Measurements from ENCODE around the gene SLC35D2. TPM values are rescaled to one million over a fixed set of nuclear protein-coding genes. Genes with fewer than 3 reads are reported as not detected.

SLC35D2 gene
- polyA plus RNA-seq, 4 donors, result 57.2 to 92.7 (median 80.6) TPM

- no peak for FAIRE-seq
- DNase-seq, result no peak
- no peaks in the 10 kb centered on the region for H3K9me3 ChIP-seq (ENCODE audit: control insufficient read depth in 2 of 2, insufficient read depth in 1 of 2, low read depth in 1 of 2, low read length in 1 of 2)
Observed at GRCh38 chr9:96392263-96392662, 8.8 kb upstream of the SLC35D2 start.

GRCh38 chr9:96391021-96391765, 7.7 kb upstream of the SLC35D2 start:
- H3K36me3 ChIP-seq (ENCODE audit: control insufficient read depth in 3 of 3, insufficient read depth in 2 of 3, low read depth in 1 of 3, low read length in 3 of 3), result peaks cover 2 to 7% (median 2%) of the 10 kb centered on the region in 3 donors
- peaks cover 0 to 28% (median 3%) of the 10 kb centered on the region in 3 donors for H3K4me1 ChIP-seq (ENCODE audit: control insufficient read depth in 3 of 3, insufficient read depth in 2 of 3, low read depth in 1 of 3, low read length in 2 of 3)
- no peak overlapping the region for H3K4me3 ChIP-seq (ENCODE audit: low read depth in 1 of 3, low read length in 3 of 3)
- FAIRE-seq, result no peak
- WGBS, 3 donors, result 5 to 39% (median 25%) methylated on average over 5 of the region's 5 CpGs
- peak; percentile 94 for DNase-seq
- peak overlapping the region; percentile 85 to 96 (median 91) for H3K27ac ChIP-seq (ENCODE audit: low read depth in 1 of 3, low read length in 2 of 3)
- H3K27me3 ChIP-seq (ENCODE audit: control insufficient read depth in 3 of 3, insufficient read depth in 3 of 3, low read length in 3 of 3), result no peaks in the 10 kb centered on the region
- no peaks in the 10 kb centered on the region for H3K9me3 ChIP-seq (ENCODE audit: control insufficient read depth in 2 of 2, insufficient read depth in 1 of 2, low read depth in 1 of 2, low read length in 1 of 2)

More at GRCh38 chr9:96392263-96392662, 8.8 kb upstream of the SLC35D2 start:
- no peak overlapping the region for H3K4me3 ChIP-seq (ENCODE audit: low read depth in 1 of 3, low read length in 3 of 3)
- no peaks in the 10 kb centered on the region for H3K27me3 ChIP-seq (ENCODE audit: control insufficient read depth in 3 of 3, insufficient read depth in 3 of 3, low read length in 3 of 3)
- peak overlapping the region; percentile 18 to 96 (median 60) for H3K27ac ChIP-seq (ENCODE audit: low read depth in 1 of 3, low read length in 2 of 3)
- WGBS, 3 donors, result 95 to 96% (median 95%) methylated on average over 12 of the region's 12 CpGs
- H3K4me1 ChIP-seq (ENCODE audit: control insufficient read depth in 3 of 3, insufficient read depth in 2 of 3, low read depth in 1 of 3, low read length in 2 of 3), result peaks cover 0 to 28% (median 3%) of the 10 kb centered on the region in 3 donors
- H3K36me3 ChIP-seq (ENCODE audit: control insufficient read depth in 3 of 3, insufficient read depth in 2 of 3, low read depth in 1 of 3, low read length in 3 of 3), result peaks cover 2 to 7% (median 2%) of the 10 kb centered on the region in 3 donors

GRCh38 chr9:96388144-96388543, 4.6 kb upstream of the SLC35D2 start:
- Histone ChIP-seq H3K4me1 (ENCODE audit: control insufficient read depth in 3 of 3, insufficient read depth in 2 of 3, low read depth in 1 of 3, low read length in 2 of 3) (peaks cover 0 to 43% (median 5%) of the 10 kb centered on the region in 3 donors), H3K27ac (ENCODE audit: low read depth in 1 of 3, low read length in 2 of 3) (no peak overlapping the region), H3K4me3 (ENCODE audit: low read depth in 1 of 3, low read length in 3 of 3) (no peak overlapping the region), H3K36me3 (ENCODE audit: control insufficient read depth in 3 of 3, insufficient read depth in 2 of 3, low read depth in 1 of 3, low read length in 3 of 3) (peaks cover 2 to 7% (median 2%) of the 10 kb centered on the region in 3 donors), H3K9me3 (ENCODE audit: control insufficient read depth in 2 of 2, insufficient read depth in 1 of 2, low read depth in 1 of 2, low read length in 1 of 2) (no peaks in the 10 kb centered on the region), H3K27me3 (ENCODE audit: control insufficient read depth in 3 of 3, insufficient read depth in 3 of 3, low read length in 3 of 3) (no peaks in the 10 kb centered on the region)
- WGBS, 3 donors, result 96 to 98% (median 97%) methylated on average over 11 of the region's 11 CpGs
- DNase-seq (no peak), FAIRE-seq (no peak)

GRCh38 chr9:96386157-96386556, 2.6 kb upstream of the SLC35D2 start:
- DNase-seq (no peak), FAIRE-seq (no peak)
- Histone ChIP-seq H3K36me3 (ENCODE audit: control insufficient read depth in 3 of 3, insufficient read depth in 2 of 3, low read depth in 1 of 3, low read length in 3 of 3) (peaks cover 2% of the 10 kb centered on the region in 3 donors), H3K9me3 (ENCODE audit: control insufficient read depth in 2 of 2, insufficient read depth in 1 of 2, low read depth in 1 of 2, low read length in 1 of 2) (no peaks in the 10 kb centered on the region), H3K4me3 (ENCODE audit: low read depth in 1 of 3, low read length in 3 of 3) (no peak overlapping the region), H3K4me1 (ENCODE audit: control insufficient read depth in 3 of 3, insufficient read depth in 2 of 3, low read depth in 1 of 3, low read length in 2 of 3) (peaks cover 5 to 42% (median 6%) of the 10 kb centered on the region in 3 donors), H3K27me3 (ENCODE audit: control insufficient read depth in 3 of 3, insufficient read depth in 3 of 3, low read length in 3 of 3) (no peaks in the 10 kb centered on the region), H3K27ac (ENCODE audit: low read depth in 1 of 3, low read length in 2 of 3) (no peak overlapping the region)

- Histone ChIP-seq H3K4me3 (ENCODE audit: low read depth in 1 of 3, low read length in 3 of 3) (peak overlapping the region; percentile 66 to 94 (median 80)), H3K36me3 (ENCODE audit: control insufficient read depth in 3 of 3, insufficient read depth in 2 of 3, low read depth in 1 of 3, low read length in 3 of 3) (peaks cover 0 to 18% (median 0%) of the 10 kb centered on the region in 3 donors), H3K9me3 (ENCODE audit: control insufficient read depth in 2 of 2, insufficient read depth in 1 of 2, low read depth in 1 of 2, low read length in 1 of 2) (no peaks in the 10 kb centered on the region), H3K4me1 (ENCODE audit: control insufficient read depth in 3 of 3, insufficient read depth in 2 of 3, low read depth in 1 of 3, low read length in 2 of 3) (peaks cover 5 to 34% (median 7%) of the 10 kb centered on the region in 3 donors), H3K27me3 (ENCODE audit: control insufficient read depth in 3 of 3, insufficient read depth in 3 of 3, low read length in 3 of 3) (no peaks in the 10 kb centered on the region), H3K27ac (ENCODE audit: low read depth in 1 of 3, low read length in 2 of 3) (peak overlapping the region; percentile 88 to 89 (median 89))
- 11 to 33% (median 29%) methylated on average over 7 of the region's 7 CpGs for WGBS, 3 donors
- DNase-seq (no peak), FAIRE-seq (no peak)
Observed at GRCh38 chr9:96382839-96383164, 709 bp downstream of the SLC35D2 start.

- Histone ChIP-seq H3K36me3 (ENCODE audit: control insufficient read depth in 3 of 3, insufficient read depth in 2 of 3, low read depth in 1 of 3, low read length in 3 of 3) (peaks cover 0 to 18% (median 0%) of the 10 kb centered on the region in 3 donors), H3K27me3 (ENCODE audit: control insufficient read depth in 3 of 3, insufficient read depth in 3 of 3, low read length in 3 of 3) (no peaks in the 10 kb centered on the region), H3K4me3 (ENCODE audit: low read depth in 1 of 3, low read length in 3 of 3) (peak overlapping the region in 2 of 3 donors; percentile 66 to 94), H3K4me1 (ENCODE audit: control insufficient read depth in 3 of 3, insufficient read depth in 2 of 3, low read depth in 1 of 3, low read length in 2 of 3) (peaks cover 8 to 38% (median 8%) of the 10 kb centered on the region in 3 donors), H3K9me3 (ENCODE audit: control insufficient read depth in 2 of 2, insufficient read depth in 1 of 2, low read depth in 1 of 2, low read length in 1 of 2) (no peaks in the 10 kb centered on the region), H3K27ac (ENCODE audit: low read depth in 1 of 3, low read length in 2 of 3) (peak overlapping the region in 1 of 3 donors; percentile 89)
- WGBS, 3 donors, result 27 to 57% (median 34%) methylated on average over 2 of the region's 2 CpGs
- FAIRE-seq, result no peak
- peak in 1 of 2 donors; percentile 55 for DNase-seq
Observed at GRCh38 chr9:96382175-96382574, 1.3 kb downstream of the SLC35D2 start.

GRCh38 chr9:96381696-96382095, 1.8 kb downstream of the SLC35D2 start:
- DNase-seq (no peak), FAIRE-seq (no peak)
- peak overlapping the region in 2 of 3 donors; percentile 66 to 94 for H3K4me3 ChIP-seq (ENCODE audit: low read depth in 1 of 3, low read length in 3 of 3)
- WGBS, 3 donors, result 27 to 61% (median 50%) methylated on average over 4 of the region's 4 CpGs
- H3K27me3 ChIP-seq (ENCODE audit: control insufficient read depth in 3 of 3, insufficient read depth in 3 of 3, low read length in 3 of 3), result no peaks in the 10 kb centered on the region
- H3K9me3 ChIP-seq (ENCODE audit: control insufficient read depth in 2 of 2, insufficient read depth in 1 of 2, low read depth in 1 of 2, low read length in 1 of 2), result no peaks in the 10 kb centered on the region
- peaks cover 0 to 22% (median 0%) of the 10 kb centered on the region in 3 donors for H3K36me3 ChIP-seq (ENCODE audit: control insufficient read depth in 3 of 3, insufficient read depth in 2 of 3, low read depth in 1 of 3, low read length in 3 of 3)
- peaks cover 8 to 41% (median 11%) of the 10 kb centered on the region in 3 donors for H3K4me1 ChIP-seq (ENCODE audit: control insufficient read depth in 3 of 3, insufficient read depth in 2 of 3, low read depth in 1 of 3, low read length in 2 of 3)
- H3K27ac ChIP-seq (ENCODE audit: low read depth in 1 of 3, low read length in 2 of 3), result no peak overlapping the region

- H3K4me1 ChIP-seq (ENCODE audit: control insufficient read depth in 3 of 3, insufficient read depth in 2 of 3, low read depth in 1 of 3, low read length in 2 of 3), result peaks cover 8 to 41% (median 11%) of the 10 kb centered on the region in 3 donors
Observed at GRCh38 chr9:96381125-96381524, 2.4 kb downstream of the SLC35D2 start.

More at GRCh38 chr9:96381125-96381524, 2.4 kb downstream of the SLC35D2 start:
- DNase-seq, result no peak
- Histone ChIP-seq H3K27me3 (ENCODE audit: control insufficient read depth in 3 of 3, insufficient read depth in 3 of 3, low read length in 3 of 3) (no peaks in the 10 kb centered on the region), H3K4me3 (ENCODE audit: low read depth in 1 of 3, low read length in 3 of 3) (peak overlapping the region in 2 of 3 donors; percentile 66 to 94), H3K36me3 (ENCODE audit: control insufficient read depth in 3 of 3, insufficient read depth in 2 of 3, low read depth in 1 of 3, low read length in 3 of 3) (peaks cover 0 to 25% (median 0%) of the 10 kb centered on the region in 3 donors), H3K27ac (ENCODE audit: low read depth in 1 of 3, low read length in 2 of 3) (no peak overlapping the region), H3K9me3 (ENCODE audit: control insufficient read depth in 2 of 2, insufficient read depth in 1 of 2, low read depth in 1 of 2, low read length in 1 of 2) (no peaks in the 10 kb centered on the region)
- WGBS, 3 donors, result 75 to 86% (median 81%) methylated on average over 4 of the region's 4 CpGs
- FAIRE-seq, result no peak

Measured in small intestine (tissue), 7 donors.